H1 (cell line): Measurements from ENCODE around the gene SMARCA1. TPM values are rescaled to one million over a fixed set of nuclear protein-coding genes. Genes with fewer than 3 reads are reported as not detected.

ENCODE experiments used
- CHD2 ChIP-seq: IDR thresholded peaks from 2 replicates; pipeline ENCODE4 v1.6.1; 2012; ENCODE audit warnings: low read length, improper control_type of control experiment
- HDAC2 ChIP-seq, 2 experiments: fragments of 300-600 bp in 1 of 2; sonication (generic) in 1 of 2; IDR thresholded peaks; 2 replicates each; pipeline ENCODE4 v1.6.1; 2011 to 2012; ENCODE audit warnings: low read depth in 2 of 2, low read length in 2 of 2, mild to moderate bottlenecking in 2 of 2, moderate library complexity in 2 of 2, borderline replicate concordance in 1 of 2, inconsistent platforms in 1 of 2
- SP4 ChIP-seq: IDR thresholded peaks from 2 replicates; pipeline ENCODE4 v1.6.1; 2012; ENCODE audit warnings: low read length, inconsistent platforms
- TBP ChIP-seq: IDR thresholded peaks from 2 replicates; pipeline ENCODE4 v1.6.1; 2011; ENCODE audit warnings: low read depth, low read length, improper control_type of control experiment
- ZNF274 ChIP-seq: IDR thresholded peaks from 2 replicates; pipeline ENCODE4 v1.7.0; 2012; ENCODE audit warnings: low read length, borderline replicate concordance; ENCODE audit errors: extremely low read depth
- polyA plus RNA-seq, 7 experiments: library from polyadenylated mRNA; depleted of rRNA in 3 of 7; stranded (reverse) in 5 of 7; unstranded in 2 of 7; fragments of >200 nt in 5 of 7; fragments of 200-250 nt in 2 of 7; gene quantifications; 1 replicate in 5 of 7; 2 replicates in 1 of 7; 4 replicates in 1 of 7; pipeline versions ENCODE4 v1.2.1 to v1.2.3, GENCODE V29; 2011 to 2013; ENCODE audit warnings: missing spikeins in 2 of 7, mixed read lengths in 2 of 7
- total RNA-seq: library from RNA; stranded (reverse); fragmentation: NEBNext Ultra II Directional; extraction: Animal tissue kit (Norgen Biotek cat#: 25700); gene quantifications from 2 replicates; pipeline ENCODE4 v1.2.1, GENCODE V29; 2021
- TF ChIP-seq, protein P1 (sequence below): fragments of 300-600 bp; sonication (generic); IDR thresholded peaks from 2 replicates; pipeline ENCODE4 v1.7.1; 2012; ENCODE audit warnings: low read length, moderate library complexity, mild to moderate bottlenecking, inconsistent platforms; ENCODE audit not compliant: insufficient replicate concordance
- TF ChIP-seq, protein P2 (sequence below): IDR thresholded peaks from 2 replicates; pipeline ENCODE4 v1.6.1; 2011; ENCODE audit warnings: low read length, improper control_type of control experiment
- TF ChIP-seq, protein P3 (sequence below): IDR thresholded peaks from 2 replicates; pipeline ENCODE4 v1.6.1; 2012; ENCODE audit warnings: low read length, inconsistent platforms

Gene SMARCA1
- total and polyA plus RNA-seq, 2 of the 8 experiments (the other 6 are each of a cell fraction or from before 2014, with no cell fraction given): 13.1 to 54.4 TPM

DNA sequence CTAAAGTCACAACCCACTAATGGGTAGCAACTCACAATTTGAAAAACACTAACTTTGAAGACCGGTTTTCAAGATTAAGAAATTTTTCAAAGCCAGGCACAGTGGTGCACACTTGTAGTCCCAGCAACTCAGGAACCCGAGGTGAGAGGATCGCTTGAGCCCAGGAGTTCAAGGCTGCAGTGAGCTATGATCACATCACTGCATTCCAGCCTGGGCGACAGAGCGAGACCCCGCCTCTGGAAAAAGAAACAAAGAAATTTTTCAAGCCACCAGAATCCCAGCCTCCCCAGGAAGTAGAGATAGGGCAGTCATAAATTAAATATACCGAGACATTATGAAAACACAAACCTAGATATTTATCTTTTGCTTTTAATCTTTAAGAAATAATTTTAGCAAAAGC lies 13.0 kb downstream of the SMARCA1 start (continued):
- TF ChIP-seq, protein P1, sequence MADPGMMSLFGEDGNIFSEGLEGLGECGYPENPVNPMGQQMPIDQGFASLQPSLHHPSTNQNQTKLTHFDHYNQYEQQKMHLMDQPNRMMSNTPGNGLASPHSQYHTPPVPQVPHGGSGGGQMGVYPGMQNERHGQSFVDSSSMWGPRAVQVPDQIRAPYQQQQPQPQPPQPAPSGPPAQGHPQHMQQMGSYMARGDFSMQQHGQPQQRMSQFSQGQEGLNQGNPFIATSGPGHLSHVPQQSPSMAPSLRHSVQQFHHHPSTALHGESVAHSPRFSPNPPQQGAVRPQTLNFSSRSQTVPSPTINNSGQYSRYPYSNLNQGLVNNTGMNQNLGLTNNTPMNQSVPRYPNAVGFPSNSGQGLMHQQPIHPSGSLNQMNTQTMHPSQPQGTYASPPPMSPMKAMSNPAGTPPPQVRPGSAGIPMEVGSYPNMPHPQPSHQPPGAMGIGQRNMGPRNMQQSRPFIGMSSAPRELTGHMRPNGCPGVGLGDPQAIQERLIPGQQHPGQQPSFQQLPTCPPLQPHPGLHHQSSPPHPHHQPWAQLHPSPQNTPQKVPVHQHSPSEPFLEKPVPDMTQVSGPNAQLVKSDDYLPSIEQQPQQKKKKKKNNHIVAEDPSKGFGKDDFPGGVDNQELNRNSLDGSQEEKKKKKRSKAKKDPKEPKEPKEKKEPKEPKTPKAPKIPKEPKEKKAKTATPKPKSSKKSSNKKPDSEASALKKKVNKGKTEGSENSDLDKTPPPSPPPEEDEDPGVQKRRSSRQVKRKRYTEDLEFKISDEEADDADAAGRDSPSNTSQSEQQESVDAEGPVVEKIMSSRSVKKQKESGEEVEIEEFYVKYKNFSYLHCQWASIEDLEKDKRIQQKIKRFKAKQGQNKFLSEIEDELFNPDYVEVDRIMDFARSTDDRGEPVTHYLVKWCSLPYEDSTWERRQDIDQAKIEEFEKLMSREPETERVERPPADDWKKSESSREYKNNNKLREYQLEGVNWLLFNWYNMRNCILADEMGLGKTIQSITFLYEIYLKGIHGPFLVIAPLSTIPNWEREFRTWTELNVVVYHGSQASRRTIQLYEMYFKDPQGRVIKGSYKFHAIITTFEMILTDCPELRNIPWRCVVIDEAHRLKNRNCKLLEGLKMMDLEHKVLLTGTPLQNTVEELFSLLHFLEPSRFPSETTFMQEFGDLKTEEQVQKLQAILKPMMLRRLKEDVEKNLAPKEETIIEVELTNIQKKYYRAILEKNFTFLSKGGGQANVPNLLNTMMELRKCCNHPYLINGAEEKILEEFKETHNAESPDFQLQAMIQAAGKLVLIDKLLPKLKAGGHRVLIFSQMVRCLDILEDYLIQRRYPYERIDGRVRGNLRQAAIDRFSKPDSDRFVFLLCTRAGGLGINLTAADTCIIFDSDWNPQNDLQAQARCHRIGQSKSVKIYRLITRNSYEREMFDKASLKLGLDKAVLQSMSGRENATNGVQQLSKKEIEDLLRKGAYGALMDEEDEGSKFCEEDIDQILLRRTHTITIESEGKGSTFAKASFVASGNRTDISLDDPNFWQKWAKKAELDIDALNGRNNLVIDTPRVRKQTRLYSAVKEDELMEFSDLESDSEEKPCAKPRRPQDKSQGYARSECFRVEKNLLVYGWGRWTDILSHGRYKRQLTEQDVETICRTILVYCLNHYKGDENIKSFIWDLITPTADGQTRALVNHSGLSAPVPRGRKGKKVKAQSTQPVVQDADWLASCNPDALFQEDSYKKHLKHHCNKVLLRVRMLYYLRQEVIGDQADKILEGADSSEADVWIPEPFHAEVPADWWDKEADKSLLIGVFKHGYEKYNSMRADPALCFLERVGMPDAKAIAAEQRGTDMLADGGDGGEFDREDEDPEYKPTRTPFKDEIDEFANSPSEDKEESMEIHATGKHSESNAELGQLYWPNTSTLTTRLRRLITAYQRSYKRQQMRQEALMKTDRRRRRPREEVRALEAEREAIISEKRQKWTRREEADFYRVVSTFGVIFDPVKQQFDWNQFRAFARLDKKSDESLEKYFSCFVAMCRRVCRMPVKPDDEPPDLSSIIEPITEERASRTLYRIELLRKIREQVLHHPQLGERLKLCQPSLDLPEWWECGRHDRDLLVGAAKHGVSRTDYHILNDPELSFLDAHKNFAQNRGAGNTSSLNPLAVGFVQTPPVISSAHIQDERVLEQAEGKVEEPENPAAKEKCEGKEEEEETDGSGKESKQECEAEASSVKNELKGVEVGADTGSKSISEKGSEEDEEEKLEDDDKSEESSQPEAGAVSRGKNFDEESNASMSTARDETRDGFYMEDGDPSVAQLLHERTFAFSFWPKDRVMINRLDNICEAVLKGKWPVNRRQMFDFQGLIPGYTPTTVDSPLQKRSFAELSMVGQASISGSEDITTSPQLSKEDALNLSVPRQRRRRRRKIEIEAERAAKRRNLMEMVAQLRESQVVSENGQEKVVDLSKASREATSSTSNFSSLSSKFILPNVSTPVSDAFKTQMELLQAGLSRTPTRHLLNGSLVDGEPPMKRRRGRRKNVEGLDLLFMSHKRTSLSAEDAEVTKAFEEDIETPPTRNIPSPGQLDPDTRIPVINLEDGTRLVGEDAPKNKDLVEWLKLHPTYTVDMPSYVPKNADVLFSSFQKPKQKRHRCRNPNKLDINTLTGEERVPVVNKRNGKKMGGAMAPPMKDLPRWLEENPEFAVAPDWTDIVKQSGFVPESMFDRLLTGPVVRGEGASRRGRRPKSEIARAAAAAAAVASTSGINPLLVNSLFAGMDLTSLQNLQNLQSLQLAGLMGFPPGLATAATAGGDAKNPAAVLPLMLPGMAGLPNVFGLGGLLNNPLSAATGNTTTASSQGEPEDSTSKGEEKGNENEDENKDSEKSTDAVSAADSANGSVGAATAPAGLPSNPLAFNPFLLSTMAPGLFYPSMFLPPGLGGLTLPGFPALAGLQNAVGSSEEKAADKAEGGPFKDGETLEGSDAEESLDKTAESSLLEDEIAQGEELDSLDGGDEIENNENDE: no peak
- TF ChIP-seq, protein P2, sequence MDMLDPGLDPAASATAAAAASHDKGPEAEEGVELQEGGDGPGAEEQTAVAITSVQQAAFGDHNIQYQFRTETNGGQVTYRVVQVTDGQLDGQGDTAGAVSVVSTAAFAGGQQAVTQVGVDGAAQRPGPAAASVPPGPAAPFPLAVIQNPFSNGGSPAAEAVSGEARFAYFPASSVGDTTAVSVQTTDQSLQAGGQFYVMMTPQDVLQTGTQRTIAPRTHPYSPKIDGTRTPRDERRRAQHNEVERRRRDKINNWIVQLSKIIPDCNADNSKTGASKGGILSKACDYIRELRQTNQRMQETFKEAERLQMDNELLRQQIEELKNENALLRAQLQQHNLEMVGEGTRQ: no peak
- TF ChIP-seq, protein P3, sequence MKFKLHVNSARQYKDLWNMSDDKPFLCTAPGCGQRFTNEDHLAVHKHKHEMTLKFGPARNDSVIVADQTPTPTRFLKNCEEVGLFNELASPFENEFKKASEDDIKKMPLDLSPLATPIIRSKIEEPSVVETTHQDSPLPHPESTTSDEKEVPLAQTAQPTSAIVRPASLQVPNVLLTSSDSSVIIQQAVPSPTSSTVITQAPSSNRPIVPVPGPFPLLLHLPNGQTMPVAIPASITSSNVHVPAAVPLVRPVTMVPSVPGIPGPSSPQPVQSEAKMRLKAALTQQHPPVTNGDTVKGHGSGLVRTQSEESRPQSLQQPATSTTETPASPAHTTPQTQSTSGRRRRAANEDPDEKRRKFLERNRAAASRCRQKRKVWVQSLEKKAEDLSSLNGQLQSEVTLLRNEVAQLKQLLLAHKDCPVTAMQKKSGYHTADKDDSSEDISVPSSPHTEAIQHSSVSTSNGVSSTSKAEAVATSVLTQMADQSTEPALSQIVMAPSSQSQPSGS: no peak
- no peak for TF ChIP-seq ZNF274
- TF ChIP-seq SP4: no peak
- no peak for TF ChIP-seq HDAC2 (IDR thresholded peaks at IDR 0.05; ENCODE audit: borderline replicate concordance in 1 of 2, low read depth in 2 of 2, low read length in 2 of 2)
- TF ChIP-seq CHD2: no peak
- no peak for TF ChIP-seq TBP
